Measurements from ENCODE around the gene SUGCT.

Gene SUGCT

DNA sequence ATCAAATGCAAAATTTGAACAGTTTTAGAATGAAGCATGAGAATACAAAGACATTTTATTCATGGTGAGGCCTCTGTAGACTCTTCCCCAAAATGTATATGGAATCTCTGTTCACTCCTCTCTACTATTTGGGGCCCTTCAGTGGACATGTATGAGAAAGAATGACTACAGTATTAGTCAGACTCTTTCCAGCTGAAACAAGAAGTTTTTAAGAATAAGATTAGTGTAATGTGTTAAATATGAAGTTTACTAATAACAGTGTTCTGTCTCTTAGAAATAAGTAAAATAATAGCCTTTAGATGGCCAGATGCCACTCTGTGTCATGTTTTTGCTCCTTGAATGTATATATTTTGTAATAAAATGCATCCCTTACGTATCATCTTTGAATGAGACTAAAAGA is 585.6 kb downstream of the SUGCT start:
- no peaks in the 10 kb centered on the region for H3K27me3 ChIP-seq (ENCODE audit: insufficient read depth, insufficient read length)
- no peak overlapping the region for H3K9ac ChIP-seq (ENCODE audit: insufficient read length, low read depth)
- TF ChIP-seq ZNF274 (IDR thresholded peaks at IDR 0.05; ENCODE audit: low read depth, low read length) (no peak), YY1 (IDR thresholded peaks at IDR 0.05; ENCODE audit: insufficient read depth, insufficient read length) (no peak), SUZ12 (IDR thresholded peaks at IDR 0.05; ENCODE audit: extremely low read depth, insufficient read depth, insufficient read length) (no peak)
- no peak overlapping the region for H3K4me3 ChIP-seq (ENCODE audit: insufficient read length, low read depth)
- no peak for DNase-seq (ENCODE audit: low read depth, low spot score)
- no peaks in the 10 kb centered on the region for H3K36me3 ChIP-seq (ENCODE audit: insufficient read depth, insufficient read length, low read length)
- no peaks in the 10 kb centered on the region for H3K4me1 ChIP-seq (ENCODE audit: insufficient read depth, insufficient read length)
- no peaks in the 10 kb centered on the region for H3K9me3 ChIP-seq (ENCODE audit: insufficient read depth, low read length)

- no peak overlapping the region for H3K4me3 ChIP-seq (ENCODE audit: insufficient read length, low read depth)
- no peaks in the 10 kb centered on the region for H3K9me3 ChIP-seq (ENCODE audit: insufficient read depth, low read length)
- no peaks in the 10 kb centered on the region for H3K27me3 ChIP-seq (ENCODE audit: insufficient read depth, insufficient read length)
- H3K9ac ChIP-seq (ENCODE audit: insufficient read length, low read depth): no peak overlapping the region
- no peaks in the 10 kb centered on the region for H3K4me1 ChIP-seq (ENCODE audit: insufficient read depth, insufficient read length)
- no peaks in the 10 kb centered on the region for H3K36me3 ChIP-seq (ENCODE audit: insufficient read depth, insufficient read length, low read length)
- no peak for DNase-seq (ENCODE audit: low read depth, low spot score)
- TF ChIP-seq SUZ12 (IDR thresholded peaks at IDR 0.05; ENCODE audit: extremely low read depth, insufficient read depth, insufficient read length) (no peak), ZNF274 (IDR thresholded peaks at IDR 0.05; ENCODE audit: low read depth, low read length) (no peak), YY1 (IDR thresholded peaks at IDR 0.05; ENCODE audit: insufficient read depth, insufficient read length) (no peak)
Observed at GRCh38 chr7:40721342-40721949, 586.6 kb downstream of the SUGCT start.

GRCh38 chr7:40722242-40722641 is 587.4 kb downstream of the SUGCT start:
- Histone ChIP-seq H3K4me3 (ENCODE audit: insufficient read length, low read depth) (no peak overlapping the region), H3K4me1 (ENCODE audit: insufficient read depth, insufficient read length) (no peaks in the 10 kb centered on the region), H3K9me3 (ENCODE audit: insufficient read depth, low read length) (no peaks in the 10 kb centered on the region), H3K9ac (ENCODE audit: insufficient read length, low read depth) (no peak overlapping the region), H3K27me3 (ENCODE audit: insufficient read depth, insufficient read length) (no peaks in the 10 kb centered on the region), H3K36me3 (ENCODE audit: insufficient read depth, insufficient read length, low read length) (no peaks in the 10 kb centered on the region)
- no peak for DNase-seq (ENCODE audit: low read depth, low spot score)
- TF ChIP-seq SUZ12 (IDR thresholded peaks at IDR 0.05; ENCODE audit: extremely low read depth, insufficient read depth, insufficient read length) (no peak), YY1 (IDR thresholded peaks at IDR 0.05; ENCODE audit: insufficient read depth, insufficient read length) (no peak), ZNF274 (IDR thresholded peaks at IDR 0.05; ENCODE audit: low read depth, low read length) (no peak)

DNA sequence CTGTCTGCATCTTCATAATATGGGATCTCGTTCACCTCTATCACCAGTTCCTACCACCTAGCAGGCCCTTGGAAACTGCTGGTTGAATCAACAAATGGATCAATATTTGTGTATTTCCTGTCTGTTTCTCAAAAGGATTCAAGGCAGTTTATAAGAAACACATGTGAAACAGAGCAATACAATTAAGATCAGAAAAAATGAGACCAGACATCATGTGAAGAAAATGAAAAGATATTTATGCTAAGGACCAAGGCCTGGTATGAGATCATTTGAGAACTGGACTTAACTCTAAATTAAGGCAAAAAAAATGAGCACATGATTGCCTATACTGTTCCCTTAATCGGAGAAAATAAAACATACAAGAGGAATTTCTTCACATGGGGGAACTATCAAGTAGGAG is 589.0 kb downstream of the SUGCT start:
- Histone ChIP-seq H3K36me3 (ENCODE audit: insufficient read depth, insufficient read length, low read length) (no peaks in the 10 kb centered on the region), H3K4me3 (ENCODE audit: insufficient read length, low read depth) (no peak overlapping the region), H3K4me1 (ENCODE audit: insufficient read depth, insufficient read length) (no peaks in the 10 kb centered on the region), H3K9me3 (ENCODE audit: insufficient read depth, low read length) (no peaks in the 10 kb centered on the region), H3K27me3 (ENCODE audit: insufficient read depth, insufficient read length) (no peaks in the 10 kb centered on the region), H3K9ac (ENCODE audit: insufficient read length, low read depth) (no peak overlapping the region)
- TF ChIP-seq SUZ12 (IDR thresholded peaks at IDR 0.05; ENCODE audit: extremely low read depth, insufficient read depth, insufficient read length): no peak
- TF ChIP-seq YY1 (IDR thresholded peaks at IDR 0.05; ENCODE audit: insufficient read depth, insufficient read length): no peak
- no peak for TF ChIP-seq ZNF274 (IDR thresholded peaks at IDR 0.05; ENCODE audit: low read depth, low read length)
- no peak for DNase-seq (ENCODE audit: low read depth, low spot score)

DNA sequence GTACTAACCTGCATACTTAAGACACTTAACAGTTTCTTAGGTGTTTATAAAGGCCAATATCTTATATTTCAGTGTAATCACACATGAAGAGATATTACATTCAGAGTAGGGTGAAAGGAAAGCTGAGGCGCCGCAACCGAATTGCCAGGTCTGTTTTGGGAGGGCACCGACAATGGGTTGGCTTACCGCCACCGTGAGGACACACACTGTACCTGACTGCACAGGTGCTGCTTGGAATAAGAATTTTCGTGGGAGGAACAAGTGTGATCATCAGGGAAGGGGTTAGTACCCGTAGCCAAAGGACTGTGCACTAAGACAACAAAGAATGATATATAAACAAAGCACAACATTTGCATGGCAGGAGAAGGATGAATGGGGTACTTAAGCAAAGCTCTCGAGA is 591.8 kb downstream of the SUGCT start:
- H3K9me3 ChIP-seq (ENCODE audit: insufficient read depth, low read length): no peaks in the 10 kb centered on the region
- no peak for TF ChIP-seq ZNF274 (IDR thresholded peaks at IDR 0.05; ENCODE audit: low read depth, low read length)
- TF ChIP-seq YY1 (IDR thresholded peaks at IDR 0.05; ENCODE audit: insufficient read depth, insufficient read length): no peak
- no peak for TF ChIP-seq SUZ12 (IDR thresholded peaks at IDR 0.05; ENCODE audit: extremely low read depth, insufficient read depth, insufficient read length)
- no peaks in the 10 kb centered on the region for H3K36me3 ChIP-seq (ENCODE audit: insufficient read depth, insufficient read length, low read length)
- H3K4me3 ChIP-seq (ENCODE audit: insufficient read length, low read depth): no peak overlapping the region
- no peaks in the 10 kb centered on the region for H3K27me3 ChIP-seq (ENCODE audit: insufficient read depth, insufficient read length)
- no peak overlapping the region for H3K9ac ChIP-seq (ENCODE audit: insufficient read length, low read depth)
- no peaks in the 10 kb centered on the region for H3K4me1 ChIP-seq (ENCODE audit: insufficient read depth, insufficient read length)
- no peak for DNase-seq (ENCODE audit: low read depth, low spot score)

DNA sequence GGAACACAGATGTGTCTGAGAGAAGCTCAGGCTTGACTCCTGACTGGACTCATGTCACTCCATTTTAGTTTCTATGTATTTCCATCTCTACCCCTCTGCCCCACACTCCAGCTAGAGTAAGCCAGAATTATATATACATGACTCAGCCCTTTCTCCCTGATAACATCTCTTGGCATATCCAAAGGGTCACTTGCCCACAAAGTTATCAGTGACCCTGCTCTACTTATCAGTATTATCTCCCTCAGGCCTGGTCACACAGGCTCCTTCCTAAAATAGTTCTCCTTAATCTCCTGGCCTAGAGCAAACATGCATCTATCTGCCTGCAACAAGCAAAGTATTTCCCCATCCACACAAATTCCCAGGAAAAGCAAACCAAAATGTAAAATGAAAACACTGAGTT is 598.3 kb downstream of the SUGCT start:
- H3K4me3 ChIP-seq (ENCODE audit: insufficient read length, low read depth): no peak overlapping the region
- H3K9me3 ChIP-seq (ENCODE audit: insufficient read depth, low read length): no peaks in the 10 kb centered on the region; the same call in 1 of the 2 replicates
- no peaks in the 10 kb centered on the region for H3K36me3 ChIP-seq (ENCODE audit: insufficient read depth, insufficient read length, low read length)
- TF ChIP-seq SUZ12 (IDR thresholded peaks at IDR 0.05; ENCODE audit: extremely low read depth, insufficient read depth, insufficient read length): no peak
- H3K4me1 ChIP-seq (ENCODE audit: insufficient read depth, insufficient read length): no peaks in the 10 kb centered on the region
- DNase-seq (ENCODE audit: low read depth, low spot score): no peak
- H3K27me3 ChIP-seq (ENCODE audit: insufficient read depth, insufficient read length): no peaks in the 10 kb centered on the region
- H3K9ac ChIP-seq (ENCODE audit: insufficient read length, low read depth): no peak overlapping the region

DNA sequence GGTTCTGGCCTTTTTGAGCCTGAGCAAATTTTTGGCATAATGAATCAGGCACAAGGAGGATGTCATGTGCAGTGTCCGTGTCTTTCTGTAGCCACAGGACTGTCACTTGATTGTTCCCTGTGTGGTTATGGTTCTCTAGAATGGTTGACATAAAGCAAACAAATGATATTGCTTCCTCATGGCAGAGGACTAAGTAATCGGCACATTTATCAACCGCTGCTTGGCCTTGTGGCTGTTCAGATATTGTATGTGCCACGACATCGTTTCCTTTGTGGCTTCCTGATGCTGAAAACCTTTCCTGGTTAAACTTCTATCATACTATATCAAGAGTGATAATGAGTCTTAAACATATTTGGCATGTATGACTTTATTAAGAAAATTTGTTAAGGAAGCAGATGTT is 598.8 kb downstream of the SUGCT start:
- Histone ChIP-seq H3K9ac (ENCODE audit: insufficient read length, low read depth) (no peak overlapping the region), H3K36me3 (ENCODE audit: insufficient read depth, insufficient read length, low read length) (no peaks in the 10 kb centered on the region), H3K4me3 (ENCODE audit: insufficient read length, low read depth) (no peak overlapping the region), H3K4me1 (ENCODE audit: insufficient read depth, insufficient read length) (no peaks in the 10 kb centered on the region), H3K27me3 (ENCODE audit: insufficient read depth, insufficient read length) (no peaks in the 10 kb centered on the region), H3K9me3 (ENCODE audit: insufficient read depth, low read length) (no peaks in the 10 kb centered on the region; the same call in 1 of the 2 replicates)
- no peak for TF ChIP-seq SUZ12 (IDR thresholded peaks at IDR 0.05; ENCODE audit: extremely low read depth, insufficient read depth, insufficient read length)
- TF ChIP-seq ZNF274 (IDR thresholded peaks at IDR 0.05; ENCODE audit: low read depth, low read length): no peak
- TF ChIP-seq YY1 (IDR thresholded peaks at IDR 0.05; ENCODE audit: insufficient read depth, insufficient read length): no peak
- no peak for DNase-seq (ENCODE audit: low read depth, low spot score)
